Osteoblast (primary cell): ENCODE results near the gene RPL35A. TPM values are rescaled to one million over a fixed set of nuclear protein-coding genes. Genes with fewer than 3 reads are reported as not detected.

Source experiments
- DNase-seq: peaks from one replicate; pipeline ENCODE4 v3.0.0; 2011; ENCODE audit warnings: low spot score, mixed read lengths; ENCODE audit not compliant: insufficient read length; ENCODE audit errors: missing footprints
- H2AFZ ChIP-seq: 2 replicates; pipeline ENCODE4 v1.6.0; 2011; ENCODE audit warnings: mild to moderate bottlenecking, low read length
- H3K27ac ChIP-seq: 2 replicates; pipeline ENCODE4 v1.5.1; 2011; ENCODE audit warnings: mild to moderate bottlenecking, low read depth, low read length, moderate library complexity
- H3K27me3 ChIP-seq: 2 replicates; pipeline ENCODE4 v1.6.0; 2012; ENCODE audit warnings: mild to moderate bottlenecking, control low read depth, inconsistent platforms, low read length, moderate library complexity; ENCODE audit not compliant: insufficient read depth
- H3K36me3 ChIP-seq: 2 replicates; pipeline ENCODE4 v1.5.1; 2011; ENCODE audit warnings: mild to moderate bottlenecking, low read length, control low read depth, moderate library complexity; ENCODE audit not compliant: insufficient read depth
- H3K4me1 ChIP-seq: 2 replicates; pipeline ENCODE4 v1.5.1; 2011; ENCODE audit warnings: mild to moderate bottlenecking, low read length, control low read depth, moderate library complexity; ENCODE audit not compliant: insufficient read depth
- H3K4me2 ChIP-seq: 2 replicates; pipeline ENCODE4 v1.6.0; 2011; ENCODE audit warnings: mild to moderate bottlenecking, low read length; ENCODE audit not compliant: insufficient read depth
- H3K4me3 ChIP-seq: fragments of 200-600 bp; sonication (generic); 3 replicates; pipeline ENCODE4 v1.5.1; 2012; ENCODE audit warnings: mild to moderate bottlenecking, low read length, inconsistent platforms; ENCODE audit not compliant: insufficient read depth
- H3K79me2 ChIP-seq: 2 replicates; pipeline ENCODE4 v1.6.0; 2012; ENCODE audit warnings: mild to moderate bottlenecking, low read length, control low read depth, inconsistent platforms; ENCODE audit not compliant: insufficient read depth
- H3K9me3 ChIP-seq: 2 replicates; pipeline ENCODE4 v1.5.1; 2011; ENCODE audit warnings: low read depth, low read length, control low read depth
- H4K20me1 ChIP-seq: 2 replicates; pipeline ENCODE4 v1.6.0; 2012; ENCODE audit warnings: mild to moderate bottlenecking, low read length, control low read depth; ENCODE audit not compliant: insufficient read depth
- small RNA-seq: library from RNA; depleted of rRNA; stranded (forward); fragments of <200 nt; gene quantifications from one replicate; pipeline ENCODE3, GENCODE V24; 2012
- total RNA-seq: library from RNA; depleted of rRNA; stranded (reverse); fragments of >200 nt; gene quantifications from 2 replicates; pipeline ENCODE4 v1.2.3, GENCODE V29; 2012
- TF ChIP-seq, protein P1 (sequence below): IDR thresholded peaks from 2 replicates; pipeline ENCODE4 v1.5.1; 2011; ENCODE audit warnings: mild to moderate bottlenecking, low read depth, low read length, moderate library complexity; ENCODE audit errors: extremely low read depth

The RPL35A gene
- total RNA-seq, 1 donor, result 373 TPM

DNA sequence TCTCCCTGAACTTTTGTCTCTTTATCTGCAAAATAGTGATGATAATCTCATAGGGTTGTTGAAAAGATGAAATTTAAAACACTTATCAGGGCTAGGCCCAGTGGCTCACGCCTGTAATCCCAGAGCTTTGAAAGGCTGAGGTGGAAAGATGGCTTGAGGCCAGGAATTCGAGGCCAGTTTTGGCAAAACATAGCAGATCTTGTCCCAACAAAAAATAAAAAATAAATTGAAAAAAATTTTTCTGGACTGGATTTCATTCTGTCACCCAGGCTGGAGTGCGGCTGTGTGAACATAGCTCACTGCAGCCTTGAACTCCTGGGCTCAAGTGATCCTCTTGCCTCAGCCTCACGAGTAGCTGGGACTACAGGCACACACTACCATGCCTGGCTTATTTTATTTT is 39.7 kb downstream of the RPL35A start:
- no peaks in the 10 kb centered on the region for H3K79me2 ChIP-seq
- no peak overlapping the region for H3K4me2 ChIP-seq
- H4K20me1 ChIP-seq, result no peaks in the 10 kb centered on the region
- no peaks in the 10 kb centered on the region for H3K27me3 ChIP-seq
- no peak overlapping the region for H2AFZ ChIP-seq
- H3K27ac ChIP-seq, result no peak overlapping the region
- TF ChIP-seq, protein P1, sequence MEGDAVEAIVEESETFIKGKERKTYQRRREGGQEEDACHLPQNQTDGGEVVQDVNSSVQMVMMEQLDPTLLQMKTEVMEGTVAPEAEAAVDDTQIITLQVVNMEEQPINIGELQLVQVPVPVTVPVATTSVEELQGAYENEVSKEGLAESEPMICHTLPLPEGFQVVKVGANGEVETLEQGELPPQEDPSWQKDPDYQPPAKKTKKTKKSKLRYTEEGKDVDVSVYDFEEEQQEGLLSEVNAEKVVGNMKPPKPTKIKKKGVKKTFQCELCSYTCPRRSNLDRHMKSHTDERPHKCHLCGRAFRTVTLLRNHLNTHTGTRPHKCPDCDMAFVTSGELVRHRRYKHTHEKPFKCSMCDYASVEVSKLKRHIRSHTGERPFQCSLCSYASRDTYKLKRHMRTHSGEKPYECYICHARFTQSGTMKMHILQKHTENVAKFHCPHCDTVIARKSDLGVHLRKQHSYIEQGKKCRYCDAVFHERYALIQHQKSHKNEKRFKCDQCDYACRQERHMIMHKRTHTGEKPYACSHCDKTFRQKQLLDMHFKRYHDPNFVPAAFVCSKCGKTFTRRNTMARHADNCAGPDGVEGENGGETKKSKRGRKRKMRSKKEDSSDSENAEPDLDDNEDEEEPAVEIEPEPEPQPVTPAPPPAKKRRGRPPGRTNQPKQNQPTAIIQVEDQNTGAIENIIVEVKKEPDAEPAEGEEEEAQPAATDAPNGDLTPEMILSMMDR, result no peak
- no peaks in the 10 kb centered on the region for H3K9me3 ChIP-seq
- no peaks in the 10 kb centered on the region for H3K4me1 ChIP-seq
- no peak for DNase-seq
- H3K4me3 ChIP-seq, result no peak overlapping the region
- H3K36me3 ChIP-seq, result peaks cover 6% of the 10 kb centered on the region

GRCh38 chr3:197994736-197995135 is 44.7 kb downstream of the RPL35A start:
- Histone ChIP-seq H2AFZ (no peak overlapping the region), H3K4me1 (no peaks in the 10 kb centered on the region), H3K79me2 (no peaks in the 10 kb centered on the region), H3K36me3 (peaks cover 10% of the 10 kb centered on the region), H3K27me3 (no peaks in the 10 kb centered on the region), H4K20me1 (no peaks in the 10 kb centered on the region), H3K4me3 (no peak overlapping the region), H3K27ac (no peak overlapping the region), H3K4me2 (no peak overlapping the region), H3K9me3 (no peaks in the 10 kb centered on the region)
- TF ChIP-seq, protein P1, result no peak
- DNase-seq, result no peak

DNA sequence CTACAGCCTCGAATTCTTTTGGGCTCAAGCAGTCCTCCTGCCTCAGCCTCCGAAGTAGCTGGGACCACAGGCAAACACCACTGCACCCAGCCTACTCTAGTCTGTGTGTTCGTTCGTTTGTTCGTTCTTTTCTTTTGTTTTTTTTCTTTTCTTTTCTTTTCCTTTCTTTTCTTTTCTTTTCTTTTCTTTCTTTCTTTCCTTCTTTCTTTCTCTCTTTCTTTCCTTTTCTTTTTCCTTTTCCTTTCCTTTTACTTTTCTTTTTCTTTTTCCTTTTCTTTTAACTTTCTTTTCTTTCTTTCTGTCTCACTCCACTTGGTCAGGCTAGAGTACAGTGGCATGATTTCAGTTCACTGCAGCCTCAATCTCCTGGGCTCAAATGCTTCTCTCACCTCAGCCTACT is 46.9 kb downstream of the RPL35A start:
- no peaks in the 10 kb centered on the region for H3K27me3 ChIP-seq
- H3K4me2 ChIP-seq, result no peak overlapping the region
- H3K9me3 ChIP-seq, result no peaks in the 10 kb centered on the region
- TF ChIP-seq, protein P1, result no peak
- no peaks in the 10 kb centered on the region for H4K20me1 ChIP-seq
- no peak overlapping the region for H3K4me3 ChIP-seq
- no peak for DNase-seq
- H2AFZ ChIP-seq, result no peak overlapping the region
- H3K79me2 ChIP-seq, result no peaks in the 10 kb centered on the region
- H3K27ac ChIP-seq, result no peak overlapping the region
- no peaks in the 10 kb centered on the region for H3K4me1 ChIP-seq
- peaks cover 7% of the 10 kb centered on the region for H3K36me3 ChIP-seq

DNA sequence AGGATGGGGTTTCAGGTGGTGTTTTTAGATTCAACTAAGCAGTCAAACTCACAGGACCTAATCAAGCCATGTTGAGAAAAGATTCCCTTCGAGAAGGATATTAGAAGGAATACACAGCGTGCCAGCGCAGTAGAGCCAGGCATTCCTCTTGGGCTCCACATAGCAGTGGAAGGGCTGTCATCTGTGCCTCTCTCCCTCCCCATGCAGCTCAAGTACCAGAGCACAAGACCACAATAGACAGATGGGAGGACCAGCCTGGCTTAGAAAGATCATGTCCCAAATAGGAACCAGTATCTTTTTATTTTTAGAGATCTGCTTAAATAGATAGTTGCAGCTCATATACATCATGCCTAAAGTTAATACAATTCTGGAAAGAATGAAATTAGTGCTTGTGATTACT is 47.9 kb downstream of the RPL35A start:
- TF ChIP-seq, protein P1, result no peak
- H3K36me3 ChIP-seq, result peaks cover 7% of the 10 kb centered on the region
- H3K4me1 ChIP-seq, result no peaks in the 10 kb centered on the region
- no peak overlapping the region for H3K4me2 ChIP-seq
- H2AFZ ChIP-seq, result no peak overlapping the region
- H3K27ac ChIP-seq, result no peak overlapping the region
- no peaks in the 10 kb centered on the region for H4K20me1 ChIP-seq
- H3K79me2 ChIP-seq, result no peaks in the 10 kb centered on the region
- H3K4me3 ChIP-seq, result no peak overlapping the region
- H3K27me3 ChIP-seq, result no peaks in the 10 kb centered on the region
- DNase-seq, result no peak
- H3K9me3 ChIP-seq, result no peaks in the 10 kb centered on the region

Small RNA genes lying within 50 kb of the gene (small RNA-seq; reads per million reads assigned to genes)
- not detected for gene RNU6-621P

Other genes starting within 250 kb of the RPL35A start
- gene RUBCN, start 213.3 kb upstream of the RPL35A start, total RNA-seq, result 19.7 and 23.2 TPM in 2 replicates
- 41.3 and 42.0 TPM in 2 replicates for gene FYTTD1, start 200.3 kb upstream of the RPL35A start, total RNA-seq
- 61.9 and 91.6 TPM in 2 replicates for gene LRCH3, start 158.9 kb upstream of the RPL35A start, total RNA-seq
- 13.0 and 16.3 TPM in 2 replicates for gene LMLN, start 10.0 kb downstream of the RPL35A start, total RNA-seq